DOHH2 (cell line): Measurements from ENCODE around the gene FUNDC2.

Source experiments
- H3F3A ChIP-seq: fragments of 200-600 bp; sonication (generic), shearing (Covaris generic); 2 replicates; pipeline ENCODE4 v1.6.0; 2016; ENCODE audit warnings: antibody characterized with exemption, mild to moderate bottlenecking; ENCODE audit not compliant: control insufficient read depth, insufficient read depth
- H3K27ac ChIP-seq: fragments of 200-600 bp; sonication (generic); 2 replicates; pipeline ENCODE4 v1.5.1; 2014; ENCODE audit warnings: low read depth, mild to moderate bottlenecking, low read length, moderate library complexity
- H3K27me3 ChIP-seq: fragments of 200-600 bp; sonication (generic); 2 replicates; pipeline ENCODE4 v1.6.1; 2014; ENCODE audit warnings: mild to moderate bottlenecking, low read length, mixed read lengths; ENCODE audit not compliant: control insufficient read depth
- H3K36me3 ChIP-seq: fragments of 200-600 bp; sonication (generic); 2 replicates; pipeline ENCODE4 v1.6.1; 2014; ENCODE audit warnings: mild to moderate bottlenecking, low read length, moderate library complexity, mixed read lengths; ENCODE audit not compliant: control insufficient read depth
- H3K4me1 ChIP-seq: fragments of 200-600 bp; sonication (generic); 2 replicates; pipeline ENCODE4 v1.6.1; 2014; ENCODE audit warnings: mild to moderate bottlenecking, low read length, mixed read lengths; ENCODE audit not compliant: control insufficient read depth
- H3K4me2 ChIP-seq: fragments of 200-600 bp; sonication (generic); 2 replicates; pipeline ENCODE4 v1.6.0; 2014; ENCODE audit warnings: mild to moderate bottlenecking, low read length, moderate library complexity
- H3K4me3 ChIP-seq: fragments of 200-600 bp; sonication (generic); 2 replicates; pipeline ENCODE4 v1.5.1; 2014; ENCODE audit warnings: mild to moderate bottlenecking, low read length, mixed read lengths
- H3K79me2 ChIP-seq: fragments of 200-600 bp; sonication (generic); 2 replicates; pipeline ENCODE4 v1.6.1; 2014; ENCODE audit warnings: mild to moderate bottlenecking, low read length, mixed read lengths; ENCODE audit not compliant: control insufficient read depth
- H3K9me2 ChIP-seq: fragments of 200-600 bp; sonication (generic); replicated peaks from 2 replicates; pipeline ENCODE4 v1.6.1; 2014; ENCODE audit warnings: mild to moderate bottlenecking, low read length, mixed read lengths; ENCODE audit not compliant: control insufficient read depth
- H3K9me3 ChIP-seq: fragments of 200-600 bp; sonication (generic); 2 replicates; pipeline ENCODE4 v1.6.1; 2014; ENCODE audit warnings: antibody characterized with exemption, low read length, mixed read lengths; ENCODE audit not compliant: control insufficient read depth, insufficient read depth
- H4K20me1 ChIP-seq: fragments of 200-600 bp; sonication (generic); 2 replicates; pipeline ENCODE4 v1.6.0; 2014; ENCODE audit warnings: low read depth, mild to moderate bottlenecking, antibody characterized with exemption, low read length, moderate library complexity; ENCODE audit not compliant: control insufficient read depth, insufficient read depth
- CTCF ChIP-seq: fragments of 200-600 bp; sonication (generic); IDR thresholded peaks from one replicate; pipeline ENCODE4 v1.5.1; 2014; ENCODE audit warnings: antibody characterized with exemption, mild to moderate bottlenecking, low read depth, low read length; ENCODE audit not compliant: poor library complexity, severe bottlenecking
- EZH2phosphoT487 ChIP-seq: fragments of 200-600 bp; sonication (generic); IDR thresholded peaks from 2 replicates; pipeline ENCODE4 v1.6.1; 2017; ENCODE audit warnings: borderline replicate concordance, mild to moderate bottlenecking, antibody characterized with exemption, low read length, moderate library complexity, mixed read lengths

FUNDC2 gene

GRCh38 chrX:155031657-155032056 lies 5.0 kb downstream of the FUNDC2 start:
- Histone ChIP-seq H3K9me2 (no peaks in the 10 kb centered on the region), H3K36me3 (peaks cover 26% of the 10 kb centered on the region), H3K79me2 (peaks cover 67% of the 10 kb centered on the region), H3K27me3 (no peaks in the 10 kb centered on the region), H3K27ac (no peak overlapping the region), H3K4me1 (peaks cover 13% of the 10 kb centered on the region), H3K4me2 (no peak overlapping the region), H3F3A (0 out of 2 replicates have a peak, but pooled peaks cover 8% of the 10 kb centered on the region), H3K9me3 (no peaks in the 10 kb centered on the region), H4K20me1 (no peaks in the 10 kb centered on the region), H3K4me3 (no peak overlapping the region)
- TF ChIP-seq EZH2phosphoT487: no peak

GRCh38 chrX:155035688-155036087 lies 9.0 kb downstream of the FUNDC2 start:
- TF ChIP-seq EZH2phosphoT487: no peak
- TF ChIP-seq CTCF: no peak
- Histone ChIP-seq H3K9me3 (no peaks in the 10 kb centered on the region), H3K36me3 (peaks cover 35% of the 10 kb centered on the region)

GRCh38 chrX:155046129-155046810 lies 19.6 kb downstream of the FUNDC2 start:
- Histone ChIP-seq H3F3A (no peaks in the 10 kb centered on the region), H3K4me1 (peaks cover 3% of the 10 kb centered on the region; the same call in 1 of the 2 replicates), H3K27ac (no peak overlapping the region), H3K4me2 (no peak overlapping the region), H3K27me3 (no peaks in the 10 kb centered on the region), H3K79me2 (peaks cover 6% of the 10 kb centered on the region), H3K36me3 (peaks cover 3% of the 10 kb centered on the region; the same call in 1 of the 2 replicates), H3K4me3 (no peak overlapping the region), H4K20me1 (no peaks in the 10 kb centered on the region), H3K9me2 (no peaks in the 10 kb centered on the region), H3K9me3 (no peaks in the 10 kb centered on the region)
- TF ChIP-seq EZH2phosphoT487 (no peak), CTCF (no peak)

More at GRCh38 chrX:155035688-155036087, 9.0 kb downstream of the FUNDC2 start:
- no peaks in the 10 kb centered on the region for H3F3A ChIP-seq
- no peak overlapping the region for H3K27ac ChIP-seq
- H3K27me3 ChIP-seq: no peaks in the 10 kb centered on the region
- no peak overlapping the region for H3K4me3 ChIP-seq
- no peaks in the 10 kb centered on the region for H4K20me1 ChIP-seq
- H3K79me2 ChIP-seq: peaks cover 65% of the 10 kb centered on the region
- H3K4me1 ChIP-seq: no peaks in the 10 kb centered on the region
- H3K4me2 ChIP-seq: no peak overlapping the region
- H3K9me2 ChIP-seq: no peaks in the 10 kb centered on the region

- TF ChIP-seq EZH2phosphoT487 (no peak), CTCF (no peak)
- H3K27me3 ChIP-seq: no peaks in the 10 kb centered on the region
- no peak overlapping the region for H3K27ac ChIP-seq
- peaks cover 8% of the 10 kb centered on the region; the same call in 1 of the 2 replicates for H3K36me3 ChIP-seq
- no peaks in the 10 kb centered on the region for H3K9me2 ChIP-seq
- H3K4me3 ChIP-seq: no peak overlapping the region
- H4K20me1 ChIP-seq: no peaks in the 10 kb centered on the region
- peaks cover 3% of the 10 kb centered on the region for H3K79me2 ChIP-seq
- H3F3A ChIP-seq: no peaks in the 10 kb centered on the region
- H3K9me3 ChIP-seq: no peaks in the 10 kb centered on the region
- H3K4me2 ChIP-seq: no peak overlapping the region
- peaks cover 3% of the 10 kb centered on the region; the same call in 1 of the 2 replicates for H3K4me1 ChIP-seq
These were observed 20.3 kb downstream of the FUNDC2 start for GRCh38 chrX:155046811-155047528.
